CD4-positive, alpha-beta T cell treated with Interferon alpha-2 for 1 hour (primary cell): ENCODE results near the gene GAB1.
A peak's percentile ranks its signal among the peaks of the same experiment; 100 is the strongest.

Experiments
- DNase-seq, 2 donors: peaks; one replicate each; pipeline ENCODE4 v3.0.0-alpha.2; 2020 to 2022

The GAB1 gene

GRCh38 chr4:143512978-143513313 lies 176.3 kb downstream of the GAB1 start:
- no peak for DNase-seq

GRCh38 chr4:143513314-143514168 lies 176.9 kb downstream of the GAB1 start, which contains the start of gene SMARCA5:
Gene SMARCA5, plus strand, starts transcription at chr4:143513702. Its CDS starts 223 bp downstream, at chr4:143513925.
- DNase-seq: peak; percentile 98

GRCh38 chr4:143514169-143514495 lies 177.5 kb downstream of the GAB1 start:
- peak in 1 of 2 donors; percentile 10 for DNase-seq

- peak; percentile 5 to 35 for DNase-seq
Measured at GRCh38 chr4:143514497-143514896, 177.8 kb downstream of the GAB1 start.

- no peak for DNase-seq
Measured at GRCh38 chr4:143514901-143515300, 178.2 kb downstream of the GAB1 start.

- no peak for DNase-seq
Measured at GRCh38 chr4:143515905-143516304, 179.2 kb downstream of the GAB1 start.

GRCh38 chr4:143517764-143518163 lies 181.1 kb downstream of the GAB1 start:
- no peak for DNase-seq
